Gastrocnemius medialis (tissue), 4 donors: ENCODE measurements around the gene FIP1L1. TPM values are rescaled to one million over a fixed set of nuclear protein-coding genes. Genes with fewer than 3 reads are reported as not detected.

Experiments
- ATAC-seq, 2 donors: fragments of 150-250 bp; one replicate each; pipeline ENCODE4 v1.9.1; 2016
- DNase-seq, 2 donors: peaks; one replicate each; pipeline ENCODE4 v3.0.0-alpha.2; 2019
- H3K27ac ChIP-seq, 4 donors: fragments of 200-600 bp; sonication (generic); 1 replicate in 1 of 4; 2 replicates in 3 of 4; pipeline ENCODE4 v1.5.1; 2016 to 2018; ENCODE audit warnings: mild to moderate bottlenecking in 2 of 4, moderate library complexity in 1 of 4
- H3K27me3 ChIP-seq, 3 donors: fragments of 200-600 bp; sonication (generic) in 2 of 3; 1 replicate in 1 of 3; 2 replicates in 2 of 3; pipeline versions ENCODE4 v1.5.1 to v1.6.0; 2016 to 2019; ENCODE audit warnings: mild to moderate bottlenecking in 1 of 3, moderate library complexity in 1 of 3
- H3K36me3 ChIP-seq, 2 donors: fragments of 200-600 bp; sonication (generic) in 1 of 2; one replicate each; pipeline ENCODE4 v1.5.1; 2017 to 2018
- H3K4me1 ChIP-seq, 2 donors: fragments of 200-600 bp; sonication (generic) in 1 of 2; one replicate each; pipeline ENCODE4 v1.5.1; 2016 to 2017; ENCODE audit warnings: mild to moderate bottlenecking in 2 of 2
- H3K4me3 ChIP-seq, 4 donors: fragments of 200-600 bp; sonication (generic) in 3 of 4; 1 replicate in 1 of 4; 2 replicates in 3 of 4; pipeline ENCODE4 v1.5.1; 2016 to 2019; ENCODE audit warnings: mild to moderate bottlenecking in 2 of 4
- H3K9me3 ChIP-seq, 3 donors: fragments of 200-600 bp; sonication (generic) in 2 of 3; 1 replicate in 1 of 3; 2 replicates in 2 of 3; pipeline ENCODE4 v1.5.1; 2016 to 2019
- CTCF ChIP-seq, 5 experiments: fragments of 450-650 bp in 3 of 5; fragments of 200-600 bp in 2 of 5; sonication (generic) in 2 of 5; IDR thresholded peaks in 4 of 5; conservative IDR thresholded peaks in 1 of 5; 1 replicate in 4 of 5; 2 replicates in 1 of 5; pipeline ENCODE4 v1.5.1; 2016 to 2019; ENCODE audit warnings: antibody characterized with exemption in 5 of 5, mild to moderate bottlenecking in 3 of 5, moderate library complexity in 3 of 5
- POLR2A ChIP-seq, 2 donors: fragments of 450-650 bp; IDR thresholded peaks; one replicate each; pipeline ENCODE4 v1.6.1; 2017; ENCODE audit warnings: antibody characterized with exemption in 2 of 2, mild to moderate bottlenecking in 2 of 2, moderate library complexity in 2 of 2
- in situ Hi-C, 4 donors: fragments of 200-750 bp; cut with MboI; loops; one replicate each; pipeline versions ENCODE4 v1.15.0 to v1.8.0; 2017; ENCODE audit warnings: low sequenced_read_pairs in 4 of 4
- intact Hi-C: fragments of 100-400 bp; cut with DNase I; formaldehyde crosslinking; loops from one replicate; pipeline ENCODE4 v1.15.1; 2023; ENCODE audit warnings: low total_unique reads
- total RNA-seq, 4 donors: library from RNA; depleted of rRNA; stranded (reverse); fragments of >200 nt; gene quantifications; one replicate each; pipeline versions ENCODE4 v1.1.0 to v1.2.3, GENCODE V29; 2016

Gene FIP1L1
- total RNA-seq, 4 donors from 2014 or later, result 26.7 to 36.6 (median 31.1) TPM

- in situ Hi-C loops, result loop anchor here in 1 of 4 donors (25.0 kb wide), 1 partner anchor 111 kb away; no protein-coding TSS in a partner anchor
- no peak for DNase-seq
- TF ChIP-seq CTCF (IDR thresholded peaks at IDR 0.05 in 4 of 5, conservative IDR thresholded peaks at IDR 0.05 in 1 of 5) (no peak), POLR2A (IDR thresholded peaks at IDR 0.05) (no peak)
These were observed 29.4 kb upstream of the FIP1L1 start for GRCh38 chr4:53348046-53348445.

GRCh38 chr4:53349091-53349491 lies 28.4 kb upstream of the FIP1L1 start:
- in situ Hi-C loops, result loop anchor here in 1 of 4 donors (25.0 kb wide), 1 partner anchor 112 kb away; no protein-coding TSS in a partner anchor
- no peak for TF ChIP-seq POLR2A (IDR thresholded peaks at IDR 0.05)
- TF ChIP-seq CTCF (IDR thresholded peaks at IDR 0.05 in 4 of 5, conservative IDR thresholded peaks at IDR 0.05 in 1 of 5), result no peak
- H3K27ac ChIP-seq, result no peak overlapping the region
- peaks cover 7 to 9% of the 10 kb centered on the region in 2 donors for H3K4me1 ChIP-seq
- no peaks in the 10 kb centered on the region for H3K9me3 ChIP-seq
- intact Hi-C loops, result no loop called here
- ATAC-seq, result no peak
- H3K27me3 ChIP-seq, result no peaks in the 10 kb centered on the region
- H3K36me3 ChIP-seq, result peaks cover 0 to 22% of the 10 kb centered on the region in 2 donors
- no peak overlapping the region for H3K4me3 ChIP-seq
- no peak for DNase-seq

More at GRCh38 chr4:53348046-53348445, 29.4 kb upstream of the FIP1L1 start:
- no peak overlapping the region for H3K4me3 ChIP-seq
- no peaks in the 10 kb centered on the region for H3K27me3 ChIP-seq
- peaks cover 7 to 9% of the 10 kb centered on the region in 2 donors for H3K4me1 ChIP-seq
- intact Hi-C loops, result no loop called here
- no peak for ATAC-seq
- H3K27ac ChIP-seq, result no peak overlapping the region
- peaks cover 0 to 20% of the 10 kb centered on the region in 2 donors for H3K36me3 ChIP-seq
- H3K9me3 ChIP-seq, result no peaks in the 10 kb centered on the region

- H3K27ac ChIP-seq, result no peak overlapping the region
- no peaks in the 10 kb centered on the region for H3K27me3 ChIP-seq
- H3K4me3 ChIP-seq, result no peak overlapping the region
- peaks cover 0 to 22% of the 10 kb centered on the region in 2 donors for H3K36me3 ChIP-seq
- DNase-seq (no peak), ATAC-seq (no peak)
- H3K4me1 ChIP-seq, result no peaks in the 10 kb centered on the region
- in situ Hi-C loops (loop anchor here in 1 of 4 donors (25.0 kb wide), 2 partner anchors 342 to 883 kb away; partner anchors contain the start of gene PDGFRA), intact Hi-C loops (no loop called here)
- no peak for TF ChIP-seq CTCF (IDR thresholded peaks at IDR 0.05 in 4 of 5, conservative IDR thresholded peaks at IDR 0.05 in 1 of 5)
- TF ChIP-seq POLR2A (IDR thresholded peaks at IDR 0.05), result no peak
- no peaks in the 10 kb centered on the region for H3K9me3 ChIP-seq
These were observed 23.3 kb upstream of the FIP1L1 start for GRCh38 chr4:53354012-53354722.

- H3K4me3 ChIP-seq, result no peak overlapping the region
- TF ChIP-seq POLR2A (IDR thresholded peaks at IDR 0.05) (no peak), CTCF (IDR thresholded peaks at IDR 0.05 in 4 of 5, conservative IDR thresholded peaks at IDR 0.05 in 1 of 5) (no peak)
- DNase-seq (no peak), ATAC-seq (no peak)
- intact Hi-C loops, result no loop called here
- no peaks in the 10 kb centered on the region for H3K9me3 ChIP-seq
- H3K36me3 ChIP-seq, result peaks cover 0 to 22% of the 10 kb centered on the region in 2 donors
- no peaks in the 10 kb centered on the region for H3K4me1 ChIP-seq
- in situ Hi-C loops, result loop anchor here in 1 of 4 donors (25.0 kb wide), 2 partner anchors 344 to 881 kb away; partner anchors contain the start of gene PDGFRA
- H3K27ac ChIP-seq, result no peak overlapping the region
- no peaks in the 10 kb centered on the region for H3K27me3 ChIP-seq
These were observed 21.4 kb upstream of the FIP1L1 start for GRCh38 chr4:53355930-53356521.
